WTC11 (cell line): Measurements from ENCODE around the gene AGTR2.
"Not testable (repeated sequence)": the region's sequence is repeated elsewhere in the genome, so short reads cannot be mapped to it uniquely, and the experiment has no call there.

Experiments used
- ESRRA ChIP-seq: sonication (generic); formaldehyde crosslinking; IDR thresholded peaks from 2 replicates; pipeline ENCODE4 v1.8.1; 2022; ENCODE audit warnings: mild to moderate bottlenecking, missing genetic modification reagents, borderline replicate concordance
- ZNF121 ChIP-seq: sonication (generic); formaldehyde crosslinking; IDR thresholded peaks from 2 replicates; pipeline ENCODE4 v1.8.0; 2023; ENCODE audit warnings: missing genetic modification reagents
- TF ChIP-seq, protein P1 (sequence below): sonication (generic); formaldehyde crosslinking; IDR thresholded peaks from 2 replicates; pipeline ENCODE4 v1.8.0; 2022; ENCODE audit warnings: mild to moderate bottlenecking, missing genetic modification reagents
- TF ChIP-seq, protein P2 (sequence below): fragments of 200-600 bp; IDR thresholded peaks from 2 replicates; pipeline ENCODE4 v1.8.0; 2022; ENCODE audit warnings: antibody characterized with exemption

DNA sequence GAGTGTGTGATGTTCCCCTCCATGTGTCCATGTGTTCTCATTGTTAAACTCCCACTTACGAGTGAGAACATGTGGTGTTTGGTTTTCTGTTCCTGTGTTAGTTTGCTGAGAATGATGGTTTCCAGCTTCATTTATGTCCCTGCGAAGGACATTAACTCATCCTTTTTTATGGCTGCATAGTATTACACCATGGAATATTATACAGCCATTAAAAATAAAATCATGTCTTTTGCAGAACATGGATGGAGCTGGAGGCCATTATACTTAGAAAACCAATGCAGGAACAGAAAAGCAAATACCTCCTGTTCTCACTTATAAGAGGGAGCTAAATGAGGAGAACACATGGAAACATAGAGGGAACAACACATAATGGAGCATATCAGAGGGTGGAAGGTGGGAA lies 46.5 kb downstream of the AGTR2 start:
- TF ChIP-seq, protein P1, sequence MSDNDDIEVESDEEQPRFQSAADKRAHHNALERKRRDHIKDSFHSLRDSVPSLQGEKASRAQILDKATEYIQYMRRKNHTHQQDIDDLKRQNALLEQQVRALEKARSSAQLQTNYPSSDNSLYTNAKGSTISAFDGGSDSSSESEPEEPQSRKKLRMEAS (CRISPR knock-in tag), result not testable (repeated sequence)
- TF ChIP-seq ZNF121, ESRRA (CRISPR knock-in tag): not testable (repeated sequence)
- TF ChIP-seq, protein P2, sequence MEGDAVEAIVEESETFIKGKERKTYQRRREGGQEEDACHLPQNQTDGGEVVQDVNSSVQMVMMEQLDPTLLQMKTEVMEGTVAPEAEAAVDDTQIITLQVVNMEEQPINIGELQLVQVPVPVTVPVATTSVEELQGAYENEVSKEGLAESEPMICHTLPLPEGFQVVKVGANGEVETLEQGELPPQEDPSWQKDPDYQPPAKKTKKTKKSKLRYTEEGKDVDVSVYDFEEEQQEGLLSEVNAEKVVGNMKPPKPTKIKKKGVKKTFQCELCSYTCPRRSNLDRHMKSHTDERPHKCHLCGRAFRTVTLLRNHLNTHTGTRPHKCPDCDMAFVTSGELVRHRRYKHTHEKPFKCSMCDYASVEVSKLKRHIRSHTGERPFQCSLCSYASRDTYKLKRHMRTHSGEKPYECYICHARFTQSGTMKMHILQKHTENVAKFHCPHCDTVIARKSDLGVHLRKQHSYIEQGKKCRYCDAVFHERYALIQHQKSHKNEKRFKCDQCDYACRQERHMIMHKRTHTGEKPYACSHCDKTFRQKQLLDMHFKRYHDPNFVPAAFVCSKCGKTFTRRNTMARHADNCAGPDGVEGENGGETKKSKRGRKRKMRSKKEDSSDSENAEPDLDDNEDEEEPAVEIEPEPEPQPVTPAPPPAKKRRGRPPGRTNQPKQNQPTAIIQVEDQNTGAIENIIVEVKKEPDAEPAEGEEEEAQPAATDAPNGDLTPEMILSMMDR, result not testable (repeated sequence)
